ENCODE data around the gene SAMD10.

GRCh38 chr20:63964412-63964811 lies 15.0 kb downstream of the SAMD10 start:
- TF ChIP-seq CTCF (IDR thresholded peaks at IDR 0.05) (no peak), POLR2A (IDR thresholded peaks at IDR 0.05) (no peak), POLR2AphosphoS5 (IDR thresholded peaks at IDR 0.05) (no peak)

Measured in transverse colon (tissue), 4 donors.